Measurements from ENCODE around the gene SLC2A9.

- TF ChIP-seq CTCF (IDR thresholded peaks at IDR 0.05; ENCODE audit: insufficient read depth, low read length, poor library complexity, severe bottlenecking) = no peak
- TF ChIP-seq EZH2phosphoT487 (conservative IDR thresholded peaks at IDR 0.05; ENCODE audit: low read length) = no peak
Measured at GRCh38 chr4:10001757-10002156, 19.5 kb downstream of the SLC2A9 start.

Data from SU-DHL-6 (cell line).